Upper lobe of left lung (tissue), 4 donors: ENCODE measurements around the gene ZNF507.

Experiments
- CTCF ChIP-seq, 6 experiments: fragments of 450-650 bp in 4 of 6; fragments of 200-600 bp in 2 of 6; sonication (generic) in 2 of 6; IDR thresholded peaks; one replicate each; pipeline ENCODE4 v1.5.1; 2016 to 2019; ENCODE audit warnings: antibody characterized with exemption in 6 of 6
- POLR2A ChIP-seq, 4 donors: fragments of 450-650 bp; IDR thresholded peaks; one replicate each; pipeline ENCODE4 v1.5.1; 2016 to 2017; ENCODE audit warnings: antibody characterized with exemption in 4 of 4, mild to moderate bottlenecking in 2 of 4
- POLR2AphosphoS5 ChIP-seq, 2 donors: sonication (generic); formaldehyde crosslinking; IDR thresholded peaks; one replicate each; pipeline ENCODE4 v1.5.1; 2017; ENCODE audit warnings: antibody characterized with exemption in 2 of 2

- no peak for TF ChIP-seq CTCF (IDR thresholded peaks at IDR 0.05)
- TF ChIP-seq POLR2AphosphoS5 (IDR thresholded peaks at IDR 0.05) = no peak
- TF ChIP-seq POLR2A (IDR thresholded peaks at IDR 0.05) = no peak
Observed at GRCh38 chr19:32313569-32314265, 31.7 kb upstream of the ZNF507 start.
